SK-N-MC (cell line): ENCODE data around the gene CCDC167.
"Not testable (repeated sequence)": the region's sequence is repeated elsewhere in the genome, so short reads cannot be mapped to it uniquely, and the experiment has no call there.

Source experiments
- DNase-seq: peaks from one replicate; pipeline ENCODE4 v3.0.0-alpha.2; 2011; ENCODE audit warnings: low read depth, low spot score
- H3K27ac ChIP-seq: fragments of 200-600 bp; sonication (generic); 2 replicates; pipeline ENCODE4 v1.5.1; 2016; ENCODE audit warnings: mixed run types
- H3K36me3 ChIP-seq: fragments of 200-600 bp; sonication (generic); 2 replicates; pipeline ENCODE4 v1.6.1; 2017; ENCODE audit warnings: antibody characterized with exemption, low read length, mixed read lengths; ENCODE audit not compliant: insufficient read depth
- H3K4me3 ChIP-seq: fragments of 200-600 bp; sonication (generic); 2 replicates; pipeline ENCODE4 v1.5.1; 2016
- H3K9ac ChIP-seq: fragments of 200-600 bp; sonication (generic); 2 replicates; pipeline ENCODE4 v1.8.0; 2017; ENCODE audit warnings: mixed run types, mixed read lengths; ENCODE audit not compliant: insufficient read length
- H3K9me3 ChIP-seq: fragments of 200-600 bp; sonication (generic); 2 replicates; pipeline ENCODE4 v1.6.1; 2017; ENCODE audit warnings: low read depth, mild to moderate bottlenecking, antibody characterized with exemption, low read length, moderate library complexity, mixed read lengths
- EZH2 ChIP-seq: fragments of 200-600 bp; sonication (generic); IDR thresholded peaks from one replicate; pipeline ENCODE4 v1.6.1; 2017; ENCODE audit warnings: antibody characterized with exemption
- FOXP2 ChIP-seq: optimal IDR thresholded peaks from 2 replicates; pipeline ENCODE3; 2011; ENCODE audit warnings: mild to moderate bottlenecking, moderate library complexity; ENCODE audit not compliant: insufficient read depth; ENCODE audit errors: extremely low read length, control extremely low read depth
- POLR2AphosphoS5 ChIP-seq: IDR thresholded peaks from 2 replicates; pipeline ENCODE4 v1.6.1; 2012; ENCODE audit warnings: mild to moderate bottlenecking, low read depth, low read length, borderline replicate concordance

Gene CCDC167

GRCh38 chr6:37507690-37508421, 8.2 kb upstream of the CCDC167 start:
- TF ChIP-seq EZH2 (no peak), FOXP2 (no peak), POLR2AphosphoS5 (no peak)

GRCh38 chr6:37507077-37507476, 7.4 kb upstream of the CCDC167 start:
- no peak overlapping the region for H3K27ac ChIP-seq
- H3K9ac ChIP-seq, result no peak overlapping the region
- no peaks in the 10 kb centered on the region for H3K9me3 ChIP-seq

More at GRCh38 chr6:37507690-37508421, 8.2 kb upstream of the CCDC167 start:
- Histone ChIP-seq H3K9ac (no peak overlapping the region), H3K36me3 (no peaks in the 10 kb centered on the region), H3K27ac (no peak overlapping the region), H3K4me3 (no peak overlapping the region), H3K9me3 (no peaks in the 10 kb centered on the region)
- DNase-seq, result no peak

DNA sequence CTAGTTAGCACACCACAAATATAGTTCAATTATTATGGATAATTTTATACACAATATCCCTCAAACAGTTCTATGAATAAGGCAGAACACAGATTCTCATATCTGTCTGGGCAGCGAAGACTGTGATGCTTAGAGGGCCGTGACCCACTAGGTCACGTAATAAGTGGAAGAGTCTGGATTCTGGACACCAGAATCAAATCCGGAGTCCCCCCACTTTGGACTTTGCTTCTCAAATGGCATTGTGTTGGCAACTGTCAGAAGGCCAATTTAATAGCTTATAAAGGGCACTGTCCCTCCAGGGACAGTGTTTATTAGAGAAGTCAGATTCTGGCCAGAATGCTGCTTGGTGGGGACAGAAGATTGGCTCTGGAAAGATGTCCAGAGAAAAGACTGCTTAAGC, 6.8 kb upstream of the CCDC167 start:
- Histone ChIP-seq H3K27ac (no peak overlapping the region), H3K4me3 (no peak overlapping the region), H3K36me3 (no peaks in the 10 kb centered on the region), H3K9ac (no peak overlapping the region), H3K9me3 (no peaks in the 10 kb centered on the region)
- DNase-seq, result no peak
- no peak for TF ChIP-seq FOXP2
- TF ChIP-seq POLR2AphosphoS5, result no peak
- TF ChIP-seq EZH2, result no peak

More at GRCh38 chr6:37507077-37507476, 7.4 kb upstream of the CCDC167 start:
- no peaks in the 10 kb centered on the region for H3K36me3 ChIP-seq
- no peak for DNase-seq
- no peak for TF ChIP-seq FOXP2
- no peak for TF ChIP-seq POLR2AphosphoS5
- TF ChIP-seq EZH2, result no peak
- no peak overlapping the region for H3K4me3 ChIP-seq

GRCh38 chr6:37504024-37504423, 4.3 kb upstream of the CCDC167 start:
- no peak for TF ChIP-seq EZH2
- TF ChIP-seq POLR2AphosphoS5, result no peak
- no peak for TF ChIP-seq FOXP2
- DNase-seq, result no peak
- Histone ChIP-seq H3K36me3 (no peaks in the 10 kb centered on the region), H3K4me3 (no peak overlapping the region), H3K9me3 (no peaks in the 10 kb centered on the region), H3K27ac (no peak overlapping the region), H3K9ac (no peak overlapping the region)

- no peak overlapping the region for H3K9ac ChIP-seq
- H3K4me3 ChIP-seq, result no peak overlapping the region
- no peaks in the 10 kb centered on the region for H3K9me3 ChIP-seq
- H3K27ac ChIP-seq, result no peak overlapping the region
- TF ChIP-seq EZH2 (no peak), FOXP2 (no peak), POLR2AphosphoS5 (no peak)
- H3K36me3 ChIP-seq, result no peaks in the 10 kb centered on the region
- no peak for DNase-seq
These were observed 3.7 kb upstream of the CCDC167 start for GRCh38 chr6:37503309-37503965.

- no peak for TF ChIP-seq POLR2AphosphoS5
- TF ChIP-seq EZH2, result no peak
- TF ChIP-seq FOXP2, result no peak
- no peak for DNase-seq
- no peaks in the 10 kb centered on the region for H3K36me3 ChIP-seq
- H3K27ac ChIP-seq, result no peak overlapping the region
- no peaks in the 10 kb centered on the region for H3K9me3 ChIP-seq
- H3K9ac ChIP-seq, result no peak overlapping the region
- H3K4me3 ChIP-seq, result no peak overlapping the region
These were observed 3.1 kb upstream of the CCDC167 start for GRCh38 chr6:37502703-37503291.

GRCh38 chr6:37501632-37502491, 2.2 kb upstream of the CCDC167 start:
- Histone ChIP-seq H3K27ac (no peak overlapping the region), H3K4me3 (no peak overlapping the region), H3K9ac (no peak overlapping the region), H3K9me3 (no peaks in the 10 kb centered on the region), H3K36me3 (no peaks in the 10 kb centered on the region)
- no peak for DNase-seq
- TF ChIP-seq EZH2, result no peak
- no peak for TF ChIP-seq FOXP2
- TF ChIP-seq POLR2AphosphoS5, result no peak

GRCh38 chr6:37500904-37501303, 1.2 kb upstream of the CCDC167 start:
- H3K27ac ChIP-seq, DNase-seq, H3K9ac ChIP-seq, H3K4me3 ChIP-seq, H3K36me3 ChIP-seq, H3K9me3 ChIP-seq: not testable (repeated sequence)
